Measurements from ENCODE around the gene JCHAIN. TPM values are rescaled to one million over a fixed set of nuclear protein-coding genes. Genes with fewer than 3 reads are reported as not detected.

The JCHAIN gene
- total RNA-seq = under 1 TPM; 0.78 to 0.99 TPM

DNA sequence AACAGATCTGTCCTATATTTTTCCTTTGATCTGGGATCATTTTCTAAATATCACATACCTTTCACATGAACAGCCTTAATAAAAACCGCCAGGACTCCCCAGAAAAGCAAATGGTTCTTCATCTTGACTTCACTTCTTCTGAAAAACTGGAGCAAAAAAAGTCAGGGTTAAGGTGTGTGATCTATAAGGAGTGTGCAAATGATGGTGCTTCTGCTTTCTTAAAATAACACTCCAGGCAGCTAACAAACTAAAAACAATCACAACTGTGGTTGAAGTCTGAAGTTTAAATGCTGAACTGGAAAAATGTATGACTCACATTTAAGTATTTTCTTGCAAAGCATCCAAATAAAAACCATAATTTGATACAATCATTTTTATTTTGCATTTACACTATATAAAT, at the start of gene JCHAIN:
TSS of gene JCHAIN (minus strand) at position 140 of the 400 bp plus-strand sequence. CDS start at position 122, 18 bp downstream.

DNA sequence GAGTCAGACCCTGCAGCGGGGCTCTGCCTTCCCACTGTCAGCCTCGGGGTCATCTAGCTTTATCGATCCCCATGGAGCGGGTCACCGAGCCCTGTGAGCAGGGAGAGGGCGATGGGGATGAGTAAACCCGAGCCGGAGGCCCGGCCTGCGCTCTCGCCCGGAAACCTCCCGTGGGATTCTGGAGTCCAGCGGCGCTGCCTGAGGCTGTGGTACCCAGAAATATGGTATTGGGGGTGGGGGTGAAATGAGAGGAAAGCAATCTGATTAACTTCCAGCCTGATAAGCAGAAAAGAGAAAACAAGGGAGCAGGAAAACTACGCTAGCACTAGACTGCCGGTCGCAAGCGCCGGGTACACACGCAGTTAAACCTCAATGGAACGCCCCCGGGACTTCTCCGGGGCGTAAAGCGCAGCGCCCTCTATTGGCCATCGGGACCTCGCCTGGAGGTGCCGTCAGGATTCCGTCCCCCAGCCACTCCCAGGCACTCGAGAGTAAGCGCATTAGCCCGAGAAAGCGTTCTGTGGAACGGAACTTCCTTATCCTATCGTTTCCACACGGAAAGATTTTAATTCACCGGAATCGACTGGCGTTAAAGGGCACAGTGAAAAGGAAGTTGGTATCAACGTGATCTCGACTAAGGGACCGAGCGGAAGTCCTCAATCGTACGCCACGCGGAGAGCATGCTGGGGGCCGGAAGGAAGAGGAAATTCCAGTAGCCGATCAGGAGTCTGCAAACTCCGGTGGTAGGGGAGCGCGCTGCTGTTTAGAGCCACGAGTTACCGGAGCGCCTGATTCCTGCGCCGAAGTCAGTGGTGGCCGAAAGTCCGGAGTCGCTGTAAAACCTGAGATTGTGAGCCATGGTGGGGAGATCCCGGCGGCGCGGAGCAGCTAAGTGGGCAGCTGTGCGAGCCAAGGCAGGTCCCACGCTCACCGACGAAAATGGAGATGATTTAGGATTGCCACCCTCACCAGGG, 21.8 kb upstream of the JCHAIN start, which contains the start of gene UTP3:
TSS of gene UTP3 (plus strand) at position 712 of the 974 bp plus-strand sequence. CDS start at position 858, 146 bp downstream.

DNA sequence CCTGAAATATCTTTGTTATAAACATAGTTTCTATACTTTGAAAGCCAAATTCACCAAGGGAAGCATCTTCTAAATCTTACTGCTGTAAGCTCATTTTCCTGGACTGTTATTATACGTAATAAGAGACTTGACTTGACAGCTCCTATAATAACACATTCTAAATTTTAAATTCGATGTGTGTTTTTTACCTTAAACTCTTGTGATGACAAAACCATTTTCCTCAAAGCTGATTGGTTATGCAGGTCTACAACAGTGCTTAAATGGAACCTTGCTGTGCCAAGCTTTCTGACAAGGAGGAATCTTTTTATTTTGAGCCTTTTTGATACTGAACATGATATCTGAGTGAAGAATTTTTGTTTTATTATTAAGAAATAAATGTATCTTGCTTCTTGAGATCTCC, 37.9 kb downstream of the JCHAIN start, which contains the start of gene ENAM:
TSS of gene ENAM (plus strand) at position 301 of the 400 bp plus-strand sequence. CDS start 757 bp downstream, outside the sequence.

Other genes starting within 250 kb of the JCHAIN start
- gene MUC7, start 194.3 kb downstream of the JCHAIN start, total RNA-seq = not detected
- not detected for gene AMTN, start 147.9 kb downstream of the JCHAIN start, total RNA-seq
- not detected for gene AMBN, start 74.3 kb downstream of the JCHAIN start, total RNA-seq
- 1 to 10 TPM in 1 of 2 experiments, under 1 TPM in 1; 0.76 to 1.2 TPM for gene ENAM, start 37.8 kb downstream of the JCHAIN start, total RNA-seq
- gene UTP3, start 22.0 kb upstream of the JCHAIN start, total RNA-seq = 10 to 100 TPM; 49.3 to 52.1 TPM
- 10 to 100 TPM; 38.3 to 40.9 TPM for gene RUFY3, start 55.5 kb upstream of the JCHAIN start, total RNA-seq
- 10 to 100 TPM; 70.1 to 75.3 TPM for gene GRSF1, start 173.4 kb upstream of the JCHAIN start, total RNA-seq
- 10 to 100 TPM; 16.2 to 17.0 TPM for gene MOB1B, start 235.9 kb upstream of the JCHAIN start, total RNA-seq

Measured in activated naive CD4-positive, alpha-beta T cell treated with anti-CD3 and anti-CD28 coated beads, Interleukin-2, amount 10 ng/mL, durations not matched to agents 5 hours and 36 hours (primary cell).